HEK293 (cell line): ENCODE measurements around the gene AMZ2.
"Not testable (repeated sequence)": the region's sequence is repeated elsewhere in the genome, so short reads cannot be mapped to it uniquely, and the experiment has no call there.

Source experiments
- CTCF ChIA-PET: fragments of 350-600 bp; formaldehyde crosslinking; extraction: SDS; loops from one replicate; lab custom pipeline; 2021; ENCODE audit warnings: antibody characterized with exemption; lab: Yijun Ruan, JAX
- POLR2A ChIA-PET: fragments of 300-600 bp; formaldehyde crosslinking; extraction: SDS; loops from one replicate; lab custom pipeline; 2020; ENCODE audit warnings: antibody characterized with exemption, inconsistent platforms; lab: Yijun Ruan, JAX
- H3K27ac ChIP-seq: fragments of 200-500 bp; sonication (Bioruptor generic); 2 replicates; pipeline ENCODE4 v1.5.1; 2014; ENCODE audit warnings: low read depth, low read length, control low read depth, inconsistent platforms; ENCODE audit errors: extremely low read depth
- H3K36me3 ChIP-seq, 2 experiments: fragments of 200-500 bp in 1 of 2; sonication (Bioruptor generic) in 1 of 2; 1 replicate in 1 of 2; 2 replicates in 1 of 2; pipeline ENCODE4 v1.5.1; 2014 to 2017; ENCODE audit warnings: inconsistent platforms in 2 of 2, low read length in 2 of 2; ENCODE audit not compliant: control insufficient read depth in 2 of 2, insufficient read depth in 1 of 2
- H3K4me1 ChIP-seq: fragments of 200-500 bp; sonication (Bioruptor generic); 2 replicates; pipeline ENCODE4 v1.5.1; 2014; ENCODE audit warnings: mild to moderate bottlenecking, low read length, inconsistent platforms; ENCODE audit not compliant: control insufficient read depth, insufficient read depth
- H3K4me3 ChIP-seq: 2 replicates; pipeline ENCODE4 v1.5.1; 2011; ENCODE audit warnings: low read depth, mild to moderate bottlenecking, control low read depth, low read length, moderate library complexity
- H3K9me3 ChIP-seq: fragments of 200-500 bp; sonication (Bioruptor generic); 2 replicates; pipeline ENCODE4 v1.5.1; 2014; ENCODE audit warnings: low read depth, low read length, inconsistent platforms; ENCODE audit not compliant: control insufficient read depth, insufficient read depth
- KLF17 ChIP-seq: fragments of 450-650 bp; formaldehyde crosslinking; IDR thresholded peaks from 2 replicates; pipeline ENCODE4 v1.5.1; 2016; ENCODE audit warnings: missing biosample characterization, missing genetic modification characterization
- MZF1 ChIP-seq: fragments of 450-650 bp; formaldehyde crosslinking; IDR thresholded peaks from 2 replicates; pipeline ENCODE4 v1.5.1; 2017; ENCODE audit warnings: missing biosample characterization, missing genetic modification characterization, borderline replicate concordance
- SETDB1 ChIP-seq: IDR thresholded peaks from one replicate; pipeline ENCODE4 v1.6.1; 2017; ENCODE audit warnings: mild to moderate bottlenecking, low read length, moderate library complexity, mixed read lengths; ENCODE audit not compliant: insufficient read length
- SP3 ChIP-seq: fragments of 450-650 bp; formaldehyde crosslinking; IDR thresholded peaks from 2 replicates; pipeline ENCODE4 v1.5.1; 2016; ENCODE audit warnings: missing biosample characterization, missing genetic modification characterization
- TCF7L2 ChIP-seq: IDR thresholded peaks from 2 replicates; pipeline ENCODE4 v1.6.1; 2011; ENCODE audit warnings: low read depth, mild to moderate bottlenecking, inconsistent platforms, low read length, moderate library complexity, borderline replicate concordance
- TRIM28 ChIP-seq: IDR thresholded peaks from 2 replicates; pipeline ENCODE4 v1.6.1; 2011; ENCODE audit warnings: low read length, control low read depth, borderline replicate concordance
- ZBTB26 ChIP-seq: fragments of 450-650 bp; formaldehyde crosslinking; optimal IDR thresholded peaks from 2 replicates; pipeline ENCODE3; 2016; ENCODE audit warnings: missing biosample characterization, mild to moderate bottlenecking, missing genetic modification characterization
- ZNF133 ChIP-seq: fragments of 450-650 bp; formaldehyde crosslinking; IDR thresholded peaks from 2 replicates; pipeline ENCODE4 v1.5.1; 2016; ENCODE audit warnings: missing biosample characterization, missing genetic modification characterization
- ZNF146 ChIP-seq: fragments of 450-650 bp; formaldehyde crosslinking; IDR thresholded peaks from 2 replicates; pipeline ENCODE4 v1.5.1; 2016; ENCODE audit warnings: missing biosample characterization, missing genetic modification characterization
- ZNF148 ChIP-seq: fragments of 450-650 bp; formaldehyde crosslinking; IDR thresholded peaks from 2 replicates; pipeline ENCODE4 v1.5.0; 2017; ENCODE audit warnings: missing biosample characterization, missing genetic modification characterization, borderline replicate concordance
- ZNF223 ChIP-seq: fragments of 450-650 bp; formaldehyde crosslinking; IDR thresholded peaks from 2 replicates; pipeline ENCODE4 v1.5.1; 2016; ENCODE audit warnings: missing biosample characterization, missing genetic modification characterization
- ZNF23 ChIP-seq: fragments of 450-650 bp; formaldehyde crosslinking; IDR thresholded peaks from 2 replicates; pipeline ENCODE4 v1.5.1; 2016; ENCODE audit warnings: missing biosample characterization, missing genetic modification characterization, borderline replicate concordance
- ZNF266 ChIP-seq: fragments of 450-650 bp; formaldehyde crosslinking; IDR thresholded peaks from 2 replicates; pipeline ENCODE4 v1.5.1; 2016; ENCODE audit warnings: missing biosample characterization, missing genetic modification characterization, low read depth
- ZNF324 ChIP-seq: fragments of 450-650 bp; formaldehyde crosslinking; IDR thresholded peaks from 2 replicates; pipeline ENCODE4 v1.5.1; 2016; ENCODE audit warnings: missing biosample characterization, missing genetic modification characterization
- ZNF510 ChIP-seq: fragments of 450-650 bp; formaldehyde crosslinking; IDR thresholded peaks from 2 replicates; pipeline ENCODE4 v1.5.1; 2018; ENCODE audit warnings: mild to moderate bottlenecking, missing genetic modification characterization, missing biosample characterization; ENCODE audit not compliant: insufficient replicate concordance
- ZNF580 ChIP-seq: fragments of 450-650 bp; formaldehyde crosslinking; IDR thresholded peaks from 2 replicates; pipeline ENCODE4 v1.5.1; 2016; ENCODE audit warnings: missing biosample characterization, missing genetic modification characterization
- ZNF626 ChIP-seq: fragments of 450-650 bp; sonication (Bioruptor Pico); formaldehyde crosslinking; IDR thresholded peaks from 2 replicates; pipeline ENCODE4 v1.5.1; 2018; ENCODE audit warnings: missing biosample characterization, missing genetic modification characterization, inconsistent platforms
- ZNF629 ChIP-seq: fragments of 450-650 bp; formaldehyde crosslinking; IDR thresholded peaks from 2 replicates; pipeline ENCODE4 v1.5.1; 2017; ENCODE audit warnings: missing biosample characterization, missing genetic modification characterization
- ZNF701 ChIP-seq: fragments of 450-650 bp; formaldehyde crosslinking; IDR thresholded peaks from 2 replicates; pipeline ENCODE4 v1.5.1; 2016; ENCODE audit warnings: missing biosample characterization, missing genetic modification characterization

AMZ2 gene

GRCh38 chr17:68277807-68278206 is 30.0 kb downstream of the AMZ2 start:
- CTCF ChIA-PET, result interaction anchor here (0.7 kb wide), 1 partner anchor 474 kb away, joined by 3 read pairs; no protein-coding TSS in a partner anchor

GRCh38 chr17:68281965-68282364 is 34.1 kb downstream of the AMZ2 start:
- CTCF ChIA-PET, H3K4me3 ChIP-seq, H3K36me3 ChIP-seq, H3K27ac ChIP-seq, H3K4me1 ChIP-seq: not testable (repeated sequence)
- 0 out of 2 replicates have a peak, but pooled peaks have one; percentile 64 for TF ChIP-seq ZNF580 (tag by site-specific recombination)
- peak; percentile 93 for TF ChIP-seq ZNF146
- TF ChIP-seq, all 188 proteins: peak for 2; not testable (repeated sequence) for 186
- POLR2A ChIA-PET, H3K9me3 ChIP-seq: not testable (repeated sequence)

More at GRCh38 chr17:68277807-68278206, 30.0 kb downstream of the AMZ2 start:
- TF ChIP-seq ZNF266 (tag by site-specific recombination) (no peak), TCF7L2 (no peak), ZNF133 (peak; percentile 98), MZF1 (tag by site-specific recombination) (no peak), ZNF626 (tag by site-specific recombination) (peak; percentile 76; the same call in 1 of the 2 replicates), KLF17 (no peak), TRIM28 (peak; percentile 88; the same call in 1 of the 2 replicates), ZNF629 (tag by site-specific recombination) (no peak), ZNF324 (no peak), SP3 (no peak), ZNF223 (tag by site-specific recombination) (no peak), SETDB1 (peak; percentile 71), ZNF701 (tag by site-specific recombination) (no peak), ZBTB26 (tag by site-specific recombination) (no peak), ZNF23 (tag by site-specific recombination) (no peak)
- Histone ChIP-seq H3K4me1 (no peaks in the 10 kb centered on the region), H3K9me3 (no peaks in the 10 kb centered on the region; the same call in 1 of the 2 replicates), H3K4me3 (no peak overlapping the region), H3K36me3 (no peaks in the 10 kb centered on the region), H3K27ac (no peak overlapping the region)
- POLR2A ChIA-PET, result no interaction called here

- no peak overlapping the region for H3K27ac ChIP-seq
- POLR2A ChIA-PET, result no interaction called here
- CTCF ChIA-PET, result interaction anchor here (1.4 to 2.6 kb wide), 2 partner anchors 110 to 148 kb away, joined by 4 to 10 read pairs; no protein-coding TSS in a partner anchor
These were observed 40.5 kb downstream of the AMZ2 start for GRCh38 chr17:68288375-68288774.

More at GRCh38 chr17:68288375-68288774, 40.5 kb downstream of the AMZ2 start:
- Histone ChIP-seq H3K36me3 (no peaks in the 10 kb centered on the region), H3K9me3 (no peaks in the 10 kb centered on the region), H3K4me3 (no peak overlapping the region), H3K4me1 (peaks cover 7% of the 10 kb centered on the region; the same call in 1 of the 2 replicates)
- no peak for TF ChIP-seq ZNF266 (tag by site-specific recombination)
- no peak for TF ChIP-seq ZNF510
- TF ChIP-seq ZNF148 (tag by site-specific recombination), result no peak
